Heart left ventricle (tissue), 16 donors: ENCODE data around the gene POLR1A. TPM values are rescaled to one million over a fixed set of nuclear protein-coding genes. Genes with fewer than 3 reads are reported as not detected.

Experiments
- ATAC-seq, 4 donors: fragments of 200-7000 bp; cut with Tn5 transposase; one replicate each; pipeline ENCODE4 v1.9.1; 2020 to 2022; ENCODE audit warnings: moderate library complexity in 4 of 4, mild to moderate bottlenecking in 3 of 4, moderate number of reproducible peaks in 1 of 4
- DNase-seq, 5 donors: peaks; one replicate each; pipeline ENCODE4 v3.0.0-alpha.2; 2020
- H3K27ac ChIP-seq, 12 donors: fragments of 200-600 bp; sonication (generic) in 4 of 12; one replicate each; pipeline versions ENCODE4 v1.5.0 to v1.8.0; 2016 to 2022; ENCODE audit warnings: mild to moderate bottlenecking in 2 of 12
- H3K27me3 ChIP-seq, 9 donors: fragments of 200-600 bp; sonication (generic) in 2 of 9; one replicate each; pipeline versions ENCODE4 v1.5.1 to v1.8.0; 2016 to 2022; ENCODE audit warnings: mild to moderate bottlenecking in 3 of 9
- H3K36me3 ChIP-seq, 9 donors: fragments of 200-600 bp; sonication (generic) in 2 of 9; one replicate each; pipeline versions ENCODE4 v1.5.0 to v1.8.0; 2018 to 2022; ENCODE audit warnings: mild to moderate bottlenecking in 2 of 9
- H3K4me1 ChIP-seq, 12 donors: fragments of 200-600 bp; sonication (generic) in 4 of 12; one replicate each; pipeline versions ENCODE4 v1.5.0 to v1.8.0; 2016 to 2022; ENCODE audit warnings: mild to moderate bottlenecking in 3 of 12
- H3K4me3 ChIP-seq, 12 donors: fragments of 200-600 bp; sonication (generic) in 4 of 12; one replicate each; pipeline versions ENCODE4 v1.5.0 to v1.8.0; 2017 to 2022; ENCODE audit warnings: mild to moderate bottlenecking in 9 of 12, moderate library complexity in 4 of 12
- H3K9me3 ChIP-seq, 12 donors: fragments of 200-600 bp; sonication (generic) in 4 of 12; one replicate each; pipeline versions ENCODE4 v1.5.0 to v1.8.0; 2016 to 2022; ENCODE audit warnings: mild to moderate bottlenecking in 1 of 12
- POLR2A ChIP-seq, 2 donors: fragments of 450-650 bp; IDR thresholded peaks; one replicate each; pipeline ENCODE4 v1.6.1; 2017; ENCODE audit warnings: antibody characterized with exemption in 2 of 2, mild to moderate bottlenecking in 2 of 2, moderate library complexity in 2 of 2
- WGBS, 4 donors: extraction: QIAGEN DNeasy Blood & Tissue Kit in 2 of 4; methylation state at CpG; one replicate each; pipeline versions ENCODE4 v1.1.5 to v1.1.7; 2013 to 2018; 5-methylcytosine and 5-hydroxymethylcytosine counted together
- intact Hi-C, 10 donors: fragments of 100-400 bp; cut with DNase I; formaldehyde crosslinking; loops; one replicate each; pipeline versions ENCODE4 v1.11.1 to v1.14.2; 2022
- polyA plus RNA-seq, 2 donors: library from polyadenylated mRNA; stranded (reverse); fragments of 200-250 nt; gene quantifications; one replicate each; pipeline ENCODE4 v1.2.3, GENCODE V29; 2013
- total RNA-seq, 9 donors: library from RNA; depleted of rRNA in 2 of 9; stranded (reverse); fragments of >200 nt in 2 of 9; fragmentation: NEBNext Ultra II Directional in 3 of 9; extraction: Animal tissue kit (Norgen Biotek cat#: 25700) in 3 of 9; gene quantifications; one replicate each; pipeline versions ENCODE4 v1.1.0 to v1.2.4, GENCODE V29; 2016 to 2023
- TF ChIP-seq, protein P1 (sequence below), 12 donors: fragments of 200-600 bp; sonication (generic) in 4 of 12; IDR thresholded peaks; one replicate each; pipeline versions ENCODE4 v1.5.0 to v1.8.0; 2018 to 2022; ENCODE audit warnings: antibody characterized with exemption in 12 of 12, mild to moderate bottlenecking in 5 of 12
- donor health status: ischemic (EF 13 %, LVEDD 7.1; RV severe dilation, severe dysfunction).
- donor health status: healthy with polysubstance abuse.
- donor health status: DM: no; HTN: yes; CAD: no.
- donor health status: DM: no; HTN: no; CAD: no.
- donor health status: ischemic (EF 25% LVEDD 6.9; RV normal size, moderate dysfunction).
- donor health status: ischemic (EF 25% LVEDD 5.7; RV mildly dilated, moderate dysfunction).
- donor health status: healthy.
- donor health status: DM: yes; HTN: yes; CAD: no.
- donor health status: ischemic (EF 35%, LVEDD 5.7; RV mildly dilated, moderate dysfunction).
- donor health status: nonischemic (EF 11% LVEDD 7.7; RV severe dilation, severe dysfunction).
- donor health status: DM: yes; HTN: yes; CAD: no.
- donor health status: PGD.
- donor health status: ischemic (EF 29% LVEDD 5.4; RV normal size, mild dysfunction).
- donor health status: nonischemic (EF 23%, LVEDD 6.1; RV moderate dilation, normal function).

POLR1A gene
- total and polyA plus RNA-seq, 11 donors, result 4.2 to 25.4 (median 17.7) TPM

DNA sequence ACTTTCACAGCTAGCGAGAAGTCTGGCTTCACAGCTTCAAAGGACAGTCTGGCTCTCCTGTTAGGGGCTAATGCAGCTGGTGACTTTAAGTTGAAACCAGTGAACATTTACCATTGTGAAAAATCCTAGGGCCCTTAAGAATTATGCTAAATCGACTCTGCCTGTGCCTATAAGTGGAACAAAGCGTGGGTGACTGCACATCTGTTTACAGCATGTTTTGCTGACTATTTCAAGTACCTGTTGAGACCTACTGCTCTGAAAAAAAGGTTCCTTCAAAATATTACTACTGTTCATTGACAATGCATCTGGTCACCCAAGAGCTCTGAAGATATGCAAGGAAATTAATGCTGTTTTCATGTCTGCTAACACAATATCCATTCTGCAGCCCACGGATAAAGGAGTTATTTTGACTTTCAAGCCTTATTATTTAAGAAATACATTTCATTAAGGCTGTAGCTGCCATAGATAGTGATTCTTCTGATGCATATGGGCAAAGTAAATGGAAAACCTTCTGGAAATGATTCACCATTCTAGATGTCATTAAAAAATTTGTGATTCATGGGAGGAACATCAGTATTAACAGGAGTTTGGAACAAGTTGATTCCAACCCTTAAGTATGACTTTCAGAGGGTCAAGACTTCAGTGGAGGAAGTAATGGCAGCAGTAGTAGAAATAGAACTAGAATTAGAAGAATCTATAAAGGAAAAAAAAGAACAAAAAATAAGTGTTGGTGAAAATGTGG lies 48.9 kb downstream of the POLR1A start:
- Histone ChIP-seq H3K36me3 (peaks cover 2 to 70% (median 52%) of the 10 kb centered on the region in 9 donors), H3K4me1 (peaks cover 0 to 6% (median under 1%) of the 10 kb centered on the region in 12 donors), H3K27me3 (no peaks in the 10 kb centered on the region), H3K27ac (no peak overlapping the region), H3K9me3 (no peaks in the 10 kb centered on the region), H3K4me3 (no peak overlapping the region)
- TF ChIP-seq, protein P1, sequence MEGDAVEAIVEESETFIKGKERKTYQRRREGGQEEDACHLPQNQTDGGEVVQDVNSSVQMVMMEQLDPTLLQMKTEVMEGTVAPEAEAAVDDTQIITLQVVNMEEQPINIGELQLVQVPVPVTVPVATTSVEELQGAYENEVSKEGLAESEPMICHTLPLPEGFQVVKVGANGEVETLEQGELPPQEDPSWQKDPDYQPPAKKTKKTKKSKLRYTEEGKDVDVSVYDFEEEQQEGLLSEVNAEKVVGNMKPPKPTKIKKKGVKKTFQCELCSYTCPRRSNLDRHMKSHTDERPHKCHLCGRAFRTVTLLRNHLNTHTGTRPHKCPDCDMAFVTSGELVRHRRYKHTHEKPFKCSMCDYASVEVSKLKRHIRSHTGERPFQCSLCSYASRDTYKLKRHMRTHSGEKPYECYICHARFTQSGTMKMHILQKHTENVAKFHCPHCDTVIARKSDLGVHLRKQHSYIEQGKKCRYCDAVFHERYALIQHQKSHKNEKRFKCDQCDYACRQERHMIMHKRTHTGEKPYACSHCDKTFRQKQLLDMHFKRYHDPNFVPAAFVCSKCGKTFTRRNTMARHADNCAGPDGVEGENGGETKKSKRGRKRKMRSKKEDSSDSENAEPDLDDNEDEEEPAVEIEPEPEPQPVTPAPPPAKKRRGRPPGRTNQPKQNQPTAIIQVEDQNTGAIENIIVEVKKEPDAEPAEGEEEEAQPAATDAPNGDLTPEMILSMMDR (IDR thresholded peaks at IDR 0.05), result no peak
- no peak for TF ChIP-seq POLR2A (IDR thresholded peaks at IDR 0.05)
- no peak for DNase-seq
- WGBS, 4 donors, result 91 to 95% (median 93%) methylated on average over 4 of the region's 4 CpGs
- no peak for ATAC-seq
- intact Hi-C loops, result no loop called here

DNA sequence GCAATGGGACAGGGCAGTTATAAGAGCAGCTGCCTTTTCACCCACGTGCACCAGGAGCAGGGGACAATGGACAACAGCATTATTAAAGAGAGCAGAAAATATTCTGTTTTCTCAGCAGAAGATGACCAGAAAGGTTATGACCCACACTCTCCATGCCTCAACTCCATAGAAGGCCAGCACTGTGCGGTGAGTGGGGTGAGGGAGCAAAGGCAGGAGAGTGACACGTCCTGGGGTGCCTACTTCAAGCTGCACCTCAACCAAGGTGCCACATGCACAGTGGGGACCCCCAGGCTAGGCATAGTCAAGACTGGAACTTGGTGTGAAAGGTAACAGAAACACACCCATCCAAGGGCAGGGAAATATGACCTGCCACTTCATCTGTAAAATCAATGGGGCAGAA lies 50.4 kb downstream of the POLR1A start:
- intact Hi-C loops, result no loop called here
- peak in 1 of 4 donors; percentile 38 for ATAC-seq
- no peak for TF ChIP-seq POLR2A (IDR thresholded peaks at IDR 0.05)
- TF ChIP-seq, protein P1 (IDR thresholded peaks at IDR 0.05), result no peak
- H3K9me3 ChIP-seq, result no peaks in the 10 kb centered on the region
- no peak for DNase-seq
- H3K4me3 ChIP-seq, result no peak overlapping the region
- no peaks in the 10 kb centered on the region for H3K27me3 ChIP-seq
- WGBS, 4 donors, result 92 to 96% (median 94%) methylated on average over 3 of the region's 3 CpGs
- peaks cover 0 to 5% (median 0%) of the 10 kb centered on the region in 12 donors for H3K4me1 ChIP-seq
- peaks cover 2 to 80% (median 53%) of the 10 kb centered on the region in 9 donors for H3K36me3 ChIP-seq
- no peak overlapping the region for H3K27ac ChIP-seq

- Histone ChIP-seq H3K36me3 (peaks cover 2 to 81% (median 54%) of the 10 kb centered on the region in 9 donors), H3K27me3 (no peaks in the 10 kb centered on the region), H3K4me3 (no peak overlapping the region), H3K9me3 (no peaks in the 10 kb centered on the region), H3K27ac (no peak overlapping the region), H3K4me1 (peaks cover 0 to 9% (median 0%) of the 10 kb centered on the region in 12 donors)
- intact Hi-C loops, result no loop called here
- DNase-seq, result no peak
- no peak for ATAC-seq
- TF ChIP-seq, protein P1 (IDR thresholded peaks at IDR 0.05), result no peak
- no peak for TF ChIP-seq POLR2A (IDR thresholded peaks at IDR 0.05)
- WGBS, 4 donors, result 80 to 92% (median 90%) methylated on average over 10 of the region's 10 CpGs
Measured at GRCh38 chr2:86054535-86055082, 51.1 kb downstream of the POLR1A start.

GRCh38 chr2:86053166-86053565 lies 52.5 kb downstream of the POLR1A start:
- intact Hi-C loops, result no loop called here

More at GRCh38 chr2:86053166-86053565, 52.5 kb downstream of the POLR1A start:
- TF ChIP-seq, protein P1 (IDR thresholded peaks at IDR 0.05), result no peak
- no peak for TF ChIP-seq POLR2A (IDR thresholded peaks at IDR 0.05)
- ATAC-seq, result no peak
- Histone ChIP-seq H3K27me3 (no peaks in the 10 kb centered on the region), H3K4me1 (peaks cover 0 to 9% (median 0%) of the 10 kb centered on the region in 12 donors), H3K4me3 (no peak overlapping the region), H3K36me3 (peaks cover 2 to 91% (median 69%) of the 10 kb centered on the region in 9 donors), H3K9me3 (no peaks in the 10 kb centered on the region), H3K27ac (no peak overlapping the region)
- DNase-seq, result no peak
- 95 to 99% (median 97%) methylated on average over 4 of the region's 4 CpGs for WGBS, 4 donors
